HepG2 (cell line): ENCODE measurements around the gene LZTS2. TPM values are rescaled to one million over a fixed set of nuclear protein-coding genes. Genes with fewer than 3 reads are reported as not detected.

Source experiments
- CEBPG ChIP-seq: IDR thresholded peaks from 2 replicates; pipeline ENCODE4 v1.6.1; 2016
- EZH2 ChIP-seq: conservative IDR thresholded peaks from 2 replicates; pipeline ENCODE4 v1.6.1; 2012; ENCODE audit warnings: mild to moderate bottlenecking, low read depth, low read length, moderate library complexity
- FOXA1 ChIP-seq, 2 experiments: fragments of 450-650 bp in 1 of 2; sonication (generic) in 1 of 2; formaldehyde crosslinking in 1 of 2; IDR thresholded peaks; 2 replicates each; pipeline versions ENCODE4 v1.4.0 to v1.6.1; 2016 to 2020; ENCODE audit warnings: missing genetic modification reagents in 1 of 2
- MXI1 ChIP-seq: IDR thresholded peaks from 3 replicates; pipeline ENCODE4 v1.6.1; 2012; ENCODE audit warnings: low read depth, low read length, inconsistent platforms, borderline replicate concordance
- NCOA5 ChIP-seq: sonication (generic); formaldehyde crosslinking; IDR thresholded peaks from 2 replicates; pipeline ENCODE4 v1.4.0; 2020; ENCODE audit warnings: missing genetic modification reagents
- NFKBIZ ChIP-seq: IDR thresholded peaks from 2 replicates; pipeline ENCODE4 v1.6.1; 2018; ENCODE audit warnings: missing genetic modification reagents, missing compliant biosample characterization
- NR2F2 ChIP-seq: IDR thresholded peaks from 2 replicates; pipeline ENCODE4 v1.6.1; 2012; ENCODE audit warnings: low read depth, inconsistent platforms, borderline replicate concordance
- RBFOX2 ChIP-seq: fragments of 200-400 bp; formaldehyde crosslinking; IDR thresholded peaks from 2 replicates; pipeline ENCODE4 v1.6.1; 2017; ENCODE audit warnings: low read depth, mild to moderate bottlenecking, low read length
- RFX1 ChIP-seq: fragments of 450-650 bp; IDR thresholded peaks from 2 replicates; pipeline ENCODE4 v1.6.1; 2017
- TBP ChIP-seq: sonication (generic); formaldehyde crosslinking; IDR thresholded peaks from 2 replicates; pipeline ENCODE4 v1.5.0; 2020; ENCODE audit warnings: missing genetic modification reagents
- TGIF2 ChIP-seq: IDR thresholded peaks from 2 replicates; pipeline ENCODE4 v1.6.1; 2016; ENCODE audit warnings: control low read depth, missing compliant biosample characterization
- TSC22D2 ChIP-seq: sonication (generic); formaldehyde crosslinking; IDR thresholded peaks from 2 replicates; pipeline ENCODE4 v1.5.1; 2020; ENCODE audit warnings: missing genetic modification reagents, mild to moderate bottlenecking, borderline replicate concordance
- ZNF24 ChIP-seq: fragments of 450-650 bp; IDR thresholded peaks from 2 replicates; pipeline ENCODE4 v1.6.1; 2017; ENCODE audit warnings: antibody characterized with exemption, mild to moderate bottlenecking
- ZNF550 ChIP-seq: sonication (generic); formaldehyde crosslinking; IDR thresholded peaks from 2 replicates; pipeline ENCODE4 v1.4.0; 2020; ENCODE audit warnings: mild to moderate bottlenecking, missing genetic modification reagents, borderline replicate concordance
- ZNF567 ChIP-seq: sonication (generic); formaldehyde crosslinking; IDR thresholded peaks from 2 replicates; pipeline ENCODE4 v1.8.1; 2023; ENCODE audit warnings: mild to moderate bottlenecking, missing genetic modification reagents, borderline replicate concordance
- ZNF674 ChIP-seq: sonication (generic); formaldehyde crosslinking; IDR thresholded peaks from 2 replicates; pipeline ENCODE4 v1.5.0; 2020; ENCODE audit warnings: low read depth, mild to moderate bottlenecking, missing genetic modification reagents
- ZNF737 ChIP-seq: sonication (generic); formaldehyde crosslinking; IDR thresholded peaks from 2 replicates; pipeline ENCODE4 v1.5.0; 2020; ENCODE audit warnings: missing genetic modification reagents, mild to moderate bottlenecking, borderline replicate concordance
- ZNF75D ChIP-seq: sonication (generic); formaldehyde crosslinking; IDR thresholded peaks from 2 replicates; pipeline ENCODE4 v1.8.1; 2023; ENCODE audit warnings: missing genetic modification reagents, mild to moderate bottlenecking, borderline replicate concordance
- polyA plus RNA-seq, 8 experiments: library from polyadenylated mRNA; depleted of rRNA in 3 of 8; stranded (reverse) in 7 of 8; unstranded in 1 of 8; fragments of >200 nt; fragmentation: Illumina TruSeq in 4 of 8; extraction: Trizol in 4 of 8; gene quantifications; 2 replicates each; pipeline versions ENCODE4 v1.2.1 to v1.2.3, GENCODE V29; 2011 to 2016; ENCODE audit warnings: low read depth in 4 of 8, missing spikeins in 1 of 8, mixed read lengths in 1 of 8; ENCODE audit not compliant: insufficient read depth in 1 of 8
- total RNA-seq, 5 experiments: library from RNA; depleted of rRNA; stranded (reverse); fragments of >200 nt; fragmentation: Illumina TruSeq; extraction: Trizol; gene quantifications; 2 replicates each; pipeline ENCODE4 v1.2.3, GENCODE V29; 2016; ENCODE audit warnings: low read depth in 1 of 5
- TF ChIP-seq, protein P1 (sequence below): sonication (generic); formaldehyde crosslinking; conservative IDR thresholded peaks from 2 replicates; pipeline ENCODE4 v1.4.0; 2020; ENCODE audit warnings: missing genetic modification reagents
- TF ChIP-seq, protein P2 (sequence below): sonication (generic); formaldehyde crosslinking; IDR thresholded peaks from 2 replicates; pipeline ENCODE4 v1.4.0; 2020; ENCODE audit warnings: missing genetic modification reagents
- TF ChIP-seq, protein P3 (sequence below): sonication (generic); formaldehyde crosslinking; IDR thresholded peaks from 2 replicates; pipeline ENCODE4 v1.8.1; 2023; ENCODE audit warnings: missing genetic modification reagents, inconsistent platforms, borderline replicate concordance
- TF ChIP-seq, protein P4 (sequence below): IDR thresholded peaks from 2 replicates; pipeline ENCODE4 v1.6.1; 2016; ENCODE audit warnings: missing compliant biosample characterization, missing genetic modification reagents, borderline replicate concordance

Gene LZTS2
- total and polyA plus RNA-seq, 2 of the 13 experiments (the other 11 are each of a cell fraction or from before 2014, with no cell fraction given), result 43.6 to 65.6 TPM

DNA sequence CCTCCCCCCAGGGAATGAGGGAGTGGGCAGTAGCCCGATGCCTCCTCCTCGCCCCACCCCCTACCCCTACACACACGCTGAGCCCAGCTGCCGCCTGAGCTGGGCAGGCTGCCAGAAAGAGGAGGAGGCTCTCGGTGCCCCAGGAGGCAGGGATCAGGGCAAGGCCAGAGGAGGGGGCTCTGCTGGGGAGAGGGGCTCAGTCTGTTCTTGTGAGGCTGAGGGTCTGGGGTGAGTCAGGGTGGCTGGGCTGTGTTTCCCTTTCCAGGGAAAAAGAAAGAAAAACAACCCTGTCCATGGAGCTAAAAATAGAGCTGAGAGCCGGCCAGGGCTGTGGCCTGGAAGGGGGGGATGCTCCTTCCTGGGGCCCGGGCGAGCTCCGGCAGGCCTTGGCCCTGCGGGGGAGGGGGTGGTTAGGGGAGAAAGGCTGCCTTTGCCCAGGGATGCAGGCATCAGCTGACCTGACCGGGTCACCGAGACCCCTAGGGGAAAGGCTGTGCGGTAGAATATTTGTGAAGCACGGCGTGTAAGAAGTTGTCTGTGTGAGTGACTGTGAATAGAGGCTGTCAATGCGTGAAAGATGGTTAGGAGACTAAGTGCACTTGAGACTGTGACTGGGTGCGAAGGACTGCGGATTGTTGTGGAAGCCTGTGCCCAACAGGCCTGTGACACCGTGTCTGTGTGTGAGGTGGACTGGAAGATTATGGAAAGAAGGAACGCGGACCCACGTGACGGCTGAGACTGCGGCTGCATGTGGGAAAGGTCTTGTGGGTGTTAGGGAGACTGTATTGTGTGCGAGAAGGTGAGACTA is 1.2 kb upstream of the LZTS2 start (continued):
- TF ChIP-seq, protein P1, sequence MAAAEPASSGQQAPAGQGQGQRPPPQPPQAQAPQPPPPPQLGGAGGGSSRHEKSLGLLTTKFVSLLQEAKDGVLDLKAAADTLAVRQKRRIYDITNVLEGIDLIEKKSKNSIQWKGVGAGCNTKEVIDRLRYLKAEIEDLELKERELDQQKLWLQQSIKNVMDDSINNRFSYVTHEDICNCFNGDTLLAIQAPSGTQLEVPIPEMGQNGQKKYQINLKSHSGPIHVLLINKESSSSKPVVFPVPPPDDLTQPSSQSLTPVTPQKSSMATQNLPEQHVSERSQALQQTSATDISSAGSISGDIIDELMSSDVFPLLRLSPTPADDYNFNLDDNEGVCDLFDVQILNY (CRISPR knock-in tag), result no peak
- no peak; the same call in 1 of the 2 replicates for TF ChIP-seq NR2F2
- TF ChIP-seq ZNF550 (CRISPR knock-in tag), result no peak
- TF ChIP-seq, protein P2, sequence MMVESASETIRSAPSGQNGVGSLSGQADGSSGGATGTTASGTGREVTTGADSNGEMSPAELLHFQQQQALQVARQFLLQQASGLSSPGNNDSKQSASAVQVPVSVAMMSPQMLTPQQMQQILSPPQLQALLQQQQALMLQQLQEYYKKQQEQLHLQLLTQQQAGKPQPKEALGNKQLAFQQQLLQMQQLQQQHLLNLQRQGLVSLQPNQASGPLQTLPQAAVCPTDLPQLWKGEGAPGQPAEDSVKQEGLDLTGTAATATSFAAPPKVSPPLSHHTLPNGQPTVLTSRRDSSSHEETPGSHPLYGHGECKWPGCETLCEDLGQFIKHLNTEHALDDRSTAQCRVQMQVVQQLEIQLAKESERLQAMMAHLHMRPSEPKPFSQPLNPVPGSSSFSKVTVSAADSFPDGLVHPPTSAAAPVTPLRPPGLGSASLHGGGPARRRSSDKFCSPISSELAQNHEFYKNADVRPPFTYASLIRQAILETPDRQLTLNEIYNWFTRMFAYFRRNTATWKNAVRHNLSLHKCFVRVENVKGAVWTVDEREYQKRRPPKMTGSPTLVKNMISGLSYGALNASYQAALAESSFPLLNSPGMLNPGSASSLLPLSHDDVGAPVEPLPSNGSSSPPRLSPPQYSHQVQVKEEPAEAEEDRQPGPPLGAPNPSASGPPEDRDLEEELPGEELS (CRISPR knock-in tag), result peak; percentile 5; the same call in 1 of the 2 replicates
- TF ChIP-seq ZNF567 (CRISPR knock-in tag), result no peak
- TF ChIP-seq ZNF737 (CRISPR knock-in tag), result no peak
- no peak for TF ChIP-seq TBP (CRISPR knock-in tag)
- TF ChIP-seq TSC22D2 (CRISPR knock-in tag), result no peak
- TF ChIP-seq FOXA1 (IDR thresholded peaks at IDR 0.05), result no peak
- no peak for TF ChIP-seq FOXA1 (CRISPR knock-in tag; IDR thresholded peaks at IDR 0.05)
- no peak for TF ChIP-seq RFX1
- TF ChIP-seq NCOA5 (CRISPR knock-in tag), result no peak
- no peak; the same call in 1 of the 2 replicates for TF ChIP-seq TGIF2 (CRISPR knock-in tag)
- TF ChIP-seq MXI1, result no peak
- TF ChIP-seq, protein P3, sequence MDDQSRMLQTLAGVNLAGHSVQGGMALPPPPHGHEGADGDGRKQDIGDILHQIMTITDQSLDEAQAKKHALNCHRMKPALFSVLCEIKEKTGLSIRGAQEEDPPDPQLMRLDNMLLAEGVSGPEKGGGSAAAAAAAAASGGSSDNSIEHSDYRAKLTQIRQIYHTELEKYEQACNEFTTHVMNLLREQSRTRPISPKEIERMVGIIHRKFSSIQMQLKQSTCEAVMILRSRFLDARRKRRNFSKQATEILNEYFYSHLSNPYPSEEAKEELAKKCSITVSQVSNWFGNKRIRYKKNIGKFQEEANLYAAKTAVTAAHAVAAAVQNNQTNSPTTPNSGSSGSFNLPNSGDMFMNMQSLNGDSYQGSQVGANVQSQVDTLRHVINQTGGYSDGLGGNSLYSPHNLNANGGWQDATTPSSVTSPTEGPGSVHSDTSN (CRISPR knock-in tag), result no peak
- TF ChIP-seq ZNF24, result no peak
- TF ChIP-seq, protein P4, sequence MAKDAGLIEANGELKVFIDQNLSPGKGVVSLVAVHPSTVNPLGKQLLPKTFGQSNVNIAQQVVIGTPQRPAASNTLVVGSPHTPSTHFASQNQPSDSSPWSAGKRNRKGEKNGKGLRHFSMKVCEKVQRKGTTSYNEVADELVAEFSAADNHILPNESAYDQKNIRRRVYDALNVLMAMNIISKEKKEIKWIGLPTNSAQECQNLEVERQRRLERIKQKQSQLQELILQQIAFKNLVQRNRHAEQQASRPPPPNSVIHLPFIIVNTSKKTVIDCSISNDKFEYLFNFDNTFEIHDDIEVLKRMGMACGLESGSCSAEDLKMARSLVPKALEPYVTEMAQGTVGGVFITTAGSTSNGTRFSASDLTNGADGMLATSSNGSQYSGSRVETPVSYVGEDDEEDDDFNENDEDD (CRISPR knock-in tag), result no peak
- no peak for TF ChIP-seq ZNF674 (CRISPR knock-in tag)
- no peak for TF ChIP-seq CEBPG (CRISPR knock-in tag)
- no peak for TF ChIP-seq NFKBIZ (CRISPR knock-in tag)
- no peak for TF ChIP-seq EZH2
- no peak for TF ChIP-seq ZNF75D
- no peak for TF ChIP-seq RBFOX2
